Keratinocyte (primary cell): ENCODE data around the gene TWNK.

Experiments
- CTCF ChIP-seq, 3 experiments: IDR thresholded peaks in 1 of 3; conservative IDR thresholded peaks in 1 of 3; optimal IDR thresholded peaks in 1 of 3; 2 replicates in 2 of 3; 3 replicates in 1 of 3; pipeline versions ENCODE3 to v1.5.1; 2011; ENCODE audit warnings: low read length in 3 of 3, mild to moderate bottlenecking in 3 of 3, moderate library complexity in 2 of 3, control low read depth in 1 of 3, inconsistent platforms in 1 of 3; ENCODE audit not compliant: insufficient read depth in 2 of 3; ENCODE audit errors: extremely low read depth in 1 of 3
- EZH2 ChIP-seq: IDR thresholded peaks from one replicate; pipeline ENCODE4 v1.6.1; 2012; ENCODE audit warnings: inconsistent platforms, mild to moderate bottlenecking, low read length, moderate library complexity

- TF ChIP-seq EZH2 = no peak
- no peak for TF ChIP-seq CTCF (optimal IDR thresholded peaks at IDR 0.05 in 1 of 3, IDR thresholded peaks at IDR 0.05 in 1 of 3, conservative IDR thresholded peaks at IDR 0.05 in 1 of 3; ENCODE audit: extremely low read depth in 1 of 3, insufficient read depth in 2 of 3, low read length in 3 of 3)
Measured at GRCh38 chr10:101000915-101001658, 13.7 kb downstream of the TWNK start.
